ENCODE data around the gene RHOV. TPM values are rescaled to one million over a fixed set of nuclear protein-coding genes. Genes with fewer than 3 reads are reported as not detected.

The RHOV gene
- total RNA-seq, 1 experiment from 2014 or later: 2.0 TPM

- Histone ChIP-seq H3K4me3 (ENCODE audit: insufficient read depth, low read depth, low read length) (no peak overlapping the region), H3K36me3 (replicated peaks; ENCODE audit: control insufficient read depth, insufficient read depth, low read length) (peaks cover under 1% of the 10 kb centered on the region; the same call in 1 of the 2 replicates), H3K27me3 (ENCODE audit: control insufficient read depth, insufficient read depth, low read length) (no peaks in the 10 kb centered on the region)
- no peak for DNase-seq
These were observed 35.9 kb upstream of the RHOV start for GRCh38 chr15:40909662-40910630.

DNA sequence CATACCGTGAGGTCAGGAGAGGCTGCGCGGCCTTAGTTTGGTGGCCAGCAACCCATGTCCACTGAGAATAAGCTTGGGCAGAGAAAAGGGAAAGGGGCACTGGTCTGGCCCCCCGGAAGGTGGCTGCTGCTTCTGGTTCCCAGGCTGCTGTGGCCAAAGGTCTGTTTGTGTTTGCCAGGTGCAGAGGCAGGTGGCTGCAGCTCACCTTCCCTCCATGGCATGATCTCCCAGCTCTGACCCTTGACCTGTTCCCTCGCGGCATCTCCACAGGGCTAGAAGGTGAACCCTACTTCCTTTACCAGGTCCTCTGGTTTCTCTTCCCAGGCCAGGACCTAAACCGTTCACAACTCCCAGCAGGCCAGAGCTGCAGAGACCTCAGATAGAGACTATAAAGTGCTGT, 34.1 kb upstream of the RHOV start:
- H3K4me3 ChIP-seq (ENCODE audit: insufficient read depth, low read depth, low read length): no peak overlapping the region
- no peak for DNase-seq
- peaks cover 9% of the 10 kb centered on the region for H3K36me3 ChIP-seq (replicated peaks; ENCODE audit: control insufficient read depth, insufficient read depth, low read length)
- H3K27me3 ChIP-seq (ENCODE audit: control insufficient read depth, insufficient read depth, low read length): no peaks in the 10 kb centered on the region

DNA sequence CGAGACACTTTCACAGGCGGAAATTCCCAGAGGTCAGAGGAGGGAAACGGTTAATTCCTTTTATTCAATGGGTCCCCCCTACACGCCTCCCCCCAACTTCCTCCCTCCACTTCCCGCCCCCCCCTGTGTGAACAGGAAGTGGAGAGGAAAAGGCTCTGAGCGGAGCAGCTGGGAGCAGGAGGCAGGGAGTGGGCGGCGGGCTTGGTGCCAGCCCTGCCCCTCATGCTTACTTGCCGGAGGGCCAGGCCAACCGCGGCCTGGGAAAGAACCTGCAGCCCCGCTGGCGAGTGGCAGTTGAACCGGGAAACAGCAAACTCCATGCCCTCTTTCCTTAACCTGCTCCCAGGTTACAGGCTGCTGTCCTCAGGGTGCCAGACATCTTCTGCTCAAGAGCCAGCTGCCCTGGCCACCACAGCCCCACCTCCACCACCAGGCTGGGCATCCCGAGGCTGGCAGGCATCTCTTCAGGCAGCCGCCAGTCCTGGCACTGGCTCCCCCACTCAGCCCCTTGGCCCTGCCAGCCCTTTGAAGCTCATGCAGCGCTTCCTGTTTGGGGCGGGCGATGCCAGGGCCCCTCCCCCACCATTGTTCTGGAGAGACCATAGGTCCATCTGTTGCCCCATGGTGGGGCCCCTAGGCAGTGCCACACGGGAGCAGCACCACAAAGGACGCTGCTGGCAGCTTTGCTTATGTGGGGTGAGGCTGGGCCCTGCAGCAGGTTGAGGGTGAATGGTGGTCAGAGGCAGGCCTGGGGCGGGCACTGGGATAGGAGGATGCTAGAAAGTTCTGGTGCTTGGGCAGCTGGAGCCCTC, 33.2 kb upstream of the RHOV start:
- peak overlapping the region; percentile 47 for H3K4me3 ChIP-seq (ENCODE audit: insufficient read depth, low read depth, low read length)
- H3K36me3 ChIP-seq (replicated peaks; ENCODE audit: control insufficient read depth, insufficient read depth, low read length): peaks cover 11% of the 10 kb centered on the region
- DNase-seq: peak; percentile 50
- no peaks in the 10 kb centered on the region for H3K27me3 ChIP-seq (ENCODE audit: control insufficient read depth, insufficient read depth, low read length)

DNA sequence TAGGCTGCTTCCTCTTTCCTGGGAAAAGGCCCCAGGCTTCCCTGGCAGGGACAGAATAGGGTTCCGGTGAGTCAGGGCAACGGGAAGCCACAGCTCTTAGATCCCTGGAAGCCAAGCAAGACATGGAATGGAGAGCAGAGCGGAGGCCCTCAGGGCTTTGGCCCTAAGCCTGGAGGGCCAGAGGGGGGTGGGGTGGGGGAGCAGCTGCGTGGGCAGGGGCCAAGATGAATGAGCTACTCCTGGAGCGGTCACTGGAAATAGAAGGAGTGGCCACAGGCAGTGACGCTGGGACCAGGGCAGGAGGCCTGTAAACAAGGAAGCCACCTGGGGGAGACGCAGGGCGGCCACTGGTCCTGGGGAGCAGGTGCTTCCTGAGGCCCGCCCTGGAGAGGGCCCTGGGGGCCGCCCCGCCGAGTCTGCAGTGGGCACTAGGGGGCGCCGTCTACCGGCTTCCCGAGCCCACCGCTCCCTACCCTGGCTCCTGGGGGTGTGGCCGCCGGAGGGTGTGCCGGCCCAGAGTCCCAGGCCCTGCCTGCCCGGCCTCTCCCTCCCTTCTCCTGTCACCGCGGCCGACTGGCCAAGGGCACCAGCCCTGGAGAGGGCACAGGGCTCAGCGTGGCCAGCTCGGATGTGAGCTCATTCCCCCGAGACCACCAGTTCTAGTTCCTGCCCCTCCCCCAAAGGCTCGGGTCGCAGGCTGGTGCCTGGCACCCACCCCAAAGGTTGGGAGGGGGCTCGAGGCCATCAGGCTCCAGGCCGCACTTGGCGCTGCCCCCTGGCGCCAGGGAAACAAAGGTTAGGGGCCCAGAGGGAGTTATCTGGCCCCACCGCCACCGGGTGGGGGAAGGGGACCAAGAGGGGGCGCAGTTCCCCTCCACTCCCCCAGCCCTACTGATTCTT, 32.3 kb upstream of the RHOV start:
- peak overlapping the region; percentile 47 for H3K4me3 ChIP-seq (ENCODE audit: insufficient read depth, low read depth, low read length)
- H3K27me3 ChIP-seq (ENCODE audit: control insufficient read depth, insufficient read depth, low read length): no peaks in the 10 kb centered on the region
- peak; percentile 99 for DNase-seq
- H3K36me3 ChIP-seq (replicated peaks; ENCODE audit: control insufficient read depth, insufficient read depth, low read length): peaks cover 11% of the 10 kb centered on the region

- Histone ChIP-seq H3K4me3 (ENCODE audit: insufficient read depth, low read depth, low read length) (no peak overlapping the region), H3K27me3 (ENCODE audit: control insufficient read depth, insufficient read depth, low read length) (no peaks in the 10 kb centered on the region), H3K36me3 (replicated peaks; ENCODE audit: control insufficient read depth, insufficient read depth, low read length) (peaks cover 23% of the 10 kb centered on the region)
- peak; percentile 4 for DNase-seq
These were observed 30.6 kb upstream of the RHOV start for GRCh38 chr15:40904552-40905201.

DNA sequence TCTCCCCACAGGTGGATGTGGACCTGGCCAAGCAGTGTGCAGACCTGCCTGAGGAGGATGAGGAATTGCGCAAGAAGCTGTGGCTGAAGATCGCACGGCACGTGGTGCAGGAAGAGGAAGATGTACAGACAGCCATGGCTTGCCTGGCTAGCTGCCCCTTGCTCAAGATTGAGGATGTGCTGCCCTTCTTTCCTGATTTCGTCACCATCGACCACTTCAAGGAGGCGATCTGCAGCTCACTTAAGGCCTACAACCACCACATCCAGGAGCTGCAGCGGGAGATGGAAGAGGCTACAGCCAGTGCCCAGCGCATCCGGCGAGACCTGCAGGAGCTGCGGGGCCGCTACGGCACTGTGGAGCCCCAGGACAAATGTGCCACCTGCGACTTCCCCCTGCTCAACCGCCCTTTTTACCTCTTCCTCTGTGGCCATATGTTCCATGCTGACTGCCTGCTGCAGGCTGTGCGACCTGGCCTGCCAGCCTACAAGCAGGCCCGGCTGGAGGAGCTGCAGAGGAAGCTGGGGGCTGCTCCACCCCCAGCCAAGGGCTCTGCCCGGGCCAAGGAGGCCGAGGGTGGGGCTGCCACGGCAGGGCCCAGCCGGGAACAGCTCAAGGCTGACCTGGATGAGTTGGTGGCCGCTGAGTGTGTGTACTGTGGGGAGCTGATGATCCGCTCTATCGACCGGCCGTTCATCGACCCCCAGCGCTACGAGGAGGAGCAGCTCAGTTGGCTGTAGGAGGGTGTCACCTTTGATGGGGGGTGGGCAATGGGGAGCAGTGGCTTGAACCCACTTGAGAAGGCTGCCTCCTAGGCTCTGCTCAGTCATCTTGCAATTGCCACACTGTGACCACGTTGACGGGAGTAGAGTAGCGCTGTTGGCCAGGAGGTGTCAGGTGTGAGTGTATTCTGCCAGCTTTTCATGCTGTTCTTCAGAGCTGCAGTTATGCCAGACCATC, 28.8 kb upstream of the RHOV start:
- H3K4me3 ChIP-seq (ENCODE audit: insufficient read depth, low read depth, low read length): no peak overlapping the region
- DNase-seq: peak; percentile 45
- H3K36me3 ChIP-seq (replicated peaks; ENCODE audit: control insufficient read depth, insufficient read depth, low read length): peaks cover 28% of the 10 kb centered on the region
- no peaks in the 10 kb centered on the region for H3K27me3 ChIP-seq (ENCODE audit: control insufficient read depth, insufficient read depth, low read length)

DNA sequence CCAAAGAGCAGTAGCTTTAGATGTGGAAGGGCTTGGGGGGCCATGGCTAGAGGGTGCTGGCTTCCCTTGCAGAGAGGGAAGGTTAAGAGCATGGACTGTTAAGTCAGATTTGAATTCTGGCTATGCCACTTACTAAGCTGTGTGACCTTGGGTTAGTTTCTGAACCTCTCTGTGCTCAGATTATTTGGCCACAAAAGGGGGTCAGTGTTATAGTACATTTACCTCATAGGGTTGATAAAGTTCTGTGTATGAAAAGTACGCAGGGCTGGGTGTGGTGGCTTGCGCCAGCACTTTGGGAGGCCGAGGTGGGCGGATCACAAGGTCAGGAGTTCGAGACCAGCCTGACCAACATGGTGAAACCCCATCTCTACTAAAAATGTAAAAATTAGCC, 27.0 kb upstream of the RHOV start:
- no peak for DNase-seq
- H3K27me3 ChIP-seq (ENCODE audit: control insufficient read depth, insufficient read depth, low read length): no peaks in the 10 kb centered on the region
- H3K4me3 ChIP-seq (ENCODE audit: insufficient read depth, low read depth, low read length): no peak overlapping the region
- H3K36me3 ChIP-seq (replicated peaks; ENCODE audit: control insufficient read depth, insufficient read depth, low read length): peaks cover 32% of the 10 kb centered on the region

DNA sequence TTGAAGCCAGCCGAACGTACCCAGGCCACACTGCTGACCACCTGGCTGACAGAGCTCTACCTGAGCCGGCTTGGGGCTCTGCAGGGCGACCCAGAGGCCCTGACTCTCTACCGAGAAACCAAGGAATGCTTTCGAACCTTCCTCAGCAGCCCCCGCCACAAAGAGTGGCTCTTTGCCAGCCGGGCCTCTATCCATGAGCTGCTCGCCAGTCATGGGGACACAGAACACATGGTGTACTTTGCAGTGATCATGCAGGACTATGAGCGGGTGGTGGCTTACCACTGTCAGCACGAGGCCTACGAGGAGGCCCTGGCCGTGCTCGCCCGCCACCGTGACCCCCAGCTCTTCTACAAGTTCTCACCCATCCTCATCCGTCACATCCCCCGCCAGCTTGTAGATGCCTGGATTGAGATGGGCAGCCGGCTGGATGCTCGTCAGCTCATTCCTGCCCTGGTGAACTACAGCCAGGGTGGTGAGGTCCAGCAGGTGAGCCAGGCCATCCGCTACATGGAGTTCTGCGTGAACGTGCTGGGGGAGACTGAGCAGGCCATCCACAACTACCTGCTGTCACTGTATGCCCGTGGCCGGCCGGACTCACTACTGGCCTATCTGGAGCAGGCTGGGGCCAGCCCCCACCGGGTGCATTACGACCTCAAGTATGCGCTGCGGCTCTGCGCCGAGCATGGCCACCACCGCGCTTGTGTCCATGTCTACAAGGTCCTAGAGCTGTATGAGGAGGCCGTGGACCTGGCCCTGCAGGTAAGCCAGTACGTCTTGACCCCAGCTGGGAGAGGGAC, 26.4 kb upstream of the RHOV start:
- DNase-seq: peak; percentile 39
- Histone ChIP-seq H3K36me3 (replicated peaks; ENCODE audit: control insufficient read depth, insufficient read depth, low read length) (peaks cover 36% of the 10 kb centered on the region), H3K27me3 (ENCODE audit: control insufficient read depth, insufficient read depth, low read length) (no peaks in the 10 kb centered on the region), H3K4me3 (ENCODE audit: insufficient read depth, low read depth, low read length) (no peak overlapping the region)

DNA sequence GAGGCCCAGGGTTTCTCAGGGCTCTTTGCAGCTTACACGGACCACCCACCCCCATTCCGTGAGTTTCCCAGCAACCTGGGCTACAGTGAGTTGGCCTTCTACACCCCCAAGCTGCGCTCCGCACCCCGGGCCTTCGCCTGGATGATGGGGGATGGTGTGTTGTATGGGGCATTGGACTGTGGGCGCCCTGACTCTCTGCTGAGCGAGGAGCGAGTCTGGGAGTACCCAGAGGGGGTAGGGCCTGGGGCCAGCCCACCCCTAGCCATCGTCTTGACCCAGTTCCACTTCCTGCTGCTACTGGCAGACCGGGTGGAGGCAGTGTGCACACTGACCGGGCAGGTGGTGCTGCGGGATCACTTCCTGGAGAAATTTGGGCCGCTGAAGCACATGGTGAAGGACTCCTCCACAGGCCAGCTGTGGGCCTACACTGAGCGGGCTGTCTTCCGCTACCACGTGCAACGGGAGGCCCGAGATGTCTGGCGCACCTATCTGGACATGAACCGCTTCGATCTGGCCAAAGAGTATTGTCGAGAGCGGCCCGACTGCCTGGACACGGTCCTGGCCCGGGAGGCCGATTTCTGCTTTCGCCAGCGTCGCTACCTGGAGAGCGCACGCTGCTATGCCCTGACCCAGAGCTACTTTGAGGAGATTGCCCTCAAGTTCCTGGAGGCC, 25.6 kb upstream of the RHOV start:
- no peaks in the 10 kb centered on the region for H3K27me3 ChIP-seq (ENCODE audit: control insufficient read depth, insufficient read depth, low read length)
- no peak overlapping the region for H3K4me3 ChIP-seq (ENCODE audit: insufficient read depth, low read depth, low read length)
- peaks cover 34% of the 10 kb centered on the region for H3K36me3 ChIP-seq (replicated peaks; ENCODE audit: control insufficient read depth, insufficient read depth, low read length)
- peak; percentile 43 for DNase-seq

DNA sequence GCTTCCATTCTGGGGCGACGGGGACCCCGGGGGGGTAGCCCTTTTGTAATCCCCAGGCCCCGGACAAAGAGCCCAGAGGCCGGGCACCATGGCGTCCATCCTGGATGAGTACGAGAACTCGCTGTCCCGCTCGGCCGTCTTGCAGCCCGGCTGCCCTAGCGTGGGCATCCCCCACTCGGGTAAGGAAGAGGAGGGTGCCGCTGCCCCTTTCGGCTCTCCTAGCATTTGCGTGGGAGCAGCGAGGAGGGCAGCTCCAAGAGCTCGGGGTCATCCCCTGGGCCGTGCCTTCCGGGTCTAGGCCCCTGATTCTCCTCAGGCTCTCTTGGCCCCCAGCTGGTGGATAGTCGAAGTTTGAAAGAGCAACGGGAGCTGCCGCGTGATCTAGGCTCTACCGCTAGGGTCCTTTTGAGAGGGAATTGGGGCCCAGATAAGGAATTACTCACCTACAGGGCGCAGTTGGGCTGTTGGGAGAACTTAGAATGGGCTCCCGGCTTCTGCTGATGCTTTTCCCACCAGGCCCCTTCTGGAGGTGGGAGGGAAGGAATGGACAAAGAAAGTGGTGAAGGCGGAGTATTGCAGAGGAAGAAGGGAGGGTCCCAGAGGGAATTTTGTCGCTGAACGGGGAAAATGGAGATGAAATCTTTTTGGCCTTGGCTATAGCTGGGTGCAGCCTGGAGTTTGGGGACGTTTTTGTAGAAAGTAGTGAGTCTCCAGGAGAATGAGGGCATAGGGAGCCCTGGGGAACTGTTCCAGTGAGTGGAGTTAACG, 20.8 kb upstream of the RHOV start:
- Histone ChIP-seq H3K36me3 (replicated peaks; ENCODE audit: control insufficient read depth, insufficient read depth, low read length) (peaks cover 14% of the 10 kb centered on the region), H3K27me3 (ENCODE audit: control insufficient read depth, insufficient read depth, low read length) (peaks cover 4% of the 10 kb centered on the region), H3K4me3 (ENCODE audit: insufficient read depth, low read depth, low read length) (peak overlapping the region; percentile 82)
- peak; percentile 90 for DNase-seq
